ENCODE measurements around the gene CHST11.

CHST11 gene

GRCh38 chr12:104635607-104636343 is 179.0 kb downstream of the CHST11 start:
- DNase-seq: no peak

GRCh38 chr12:104636496-104636895 is 179.7 kb downstream of the CHST11 start:
- DNase-seq: no peak

- DNase-seq: no peak
Measured at GRCh38 chr12:104637604-104638003, 180.9 kb downstream of the CHST11 start.

GRCh38 chr12:104638218-104638850 is 181.6 kb downstream of the CHST11 start:
- no peak for DNase-seq

GRCh38 chr12:104638851-104639240 is 182.1 kb downstream of the CHST11 start:
- no peak for DNase-seq

- DNase-seq: no peak
Measured at GRCh38 chr12:104640956-104641355, 184.2 kb downstream of the CHST11 start.

GRCh38 chr12:104641862-104642261 is 185.1 kb downstream of the CHST11 start:
- no peak for DNase-seq

GRCh38 chr12:104643093-104643818 is 186.5 kb downstream of the CHST11 start:
- no peak for DNase-seq

GRCh38 chr12:104643819-104644669 is 187.3 kb downstream of the CHST11 start:
- DNase-seq: peak; percentile 56

- DNase-seq: no peak
Measured at GRCh38 chr12:104648756-104649155, 192.0 kb downstream of the CHST11 start.

GRCh38 chr12:104649217-104649824 is 192.6 kb downstream of the CHST11 start:
- no peak for DNase-seq

- DNase-seq: no peak
Measured at GRCh38 chr12:104649921-104650320, 193.2 kb downstream of the CHST11 start.

- no peak for DNase-seq
Measured at GRCh38 chr12:104650541-104650940, 193.8 kb downstream of the CHST11 start.

GRCh38 chr12:104651811-104652210 is 195.1 kb downstream of the CHST11 start:
- peak; percentile 66 for DNase-seq

GRCh38 chr12:104652358-104652757 is 195.6 kb downstream of the CHST11 start:
- DNase-seq: no peak

- no peak for DNase-seq
Measured at GRCh38 chr12:104652910-104653309, 196.2 kb downstream of the CHST11 start.

GRCh38 chr12:104653730-104654664 is 197.2 kb downstream of the CHST11 start:
- peak; percentile 26 for DNase-seq

GRCh38 chr12:104654665-104655609 is 198.2 kb downstream of the CHST11 start:
- DNase-seq: no peak

GRCh38 chr12:104656383-104656782 is 199.6 kb downstream of the CHST11 start:
- no peak for DNase-seq

GRCh38 chr12:104656921-104657320 is 200.2 kb downstream of the CHST11 start:
- no peak for DNase-seq
